Calu3 (cell line): ENCODE results near the gene RAD51C. TPM values are rescaled to one million over a fixed set of nuclear protein-coding genes. Genes with fewer than 3 reads are reported as not detected.
"Not testable (repeated sequence)": the region's sequence is repeated elsewhere in the genome, so short reads cannot be mapped to it uniquely, and the experiment has no call there.

ENCODE experiments used
- Bru-seq: library from RNA; stranded (reverse); fragments of 400-500 nt; gene quantifications from one replicate; lab custom pipeline; 2021; lab: Mats Ljungman, UMichigan
- BruChase-seq, 2 experiments: library from RNA; stranded (reverse); fragments of 400-500 nt; gene quantifications; one replicate each; lab custom pipeline; 2021; lab: Mats Ljungman, UMichigan
- BruUV-seq: library from RNA; stranded (reverse); fragments of 400-500 nt; replicated peaks from 2 replicates; lab custom pipeline; 2021; lab: Mats Ljungman, UMichigan
- CTCF ChIA-PET: fragments of 300-600 bp; sonication (Branson Sonifier 250); formaldehyde crosslinking; loops from one replicate; lab custom pipeline; 2022; ENCODE audit warnings: antibody characterized with exemption; lab: Charles Lee
- DNase-seq: peaks from one replicate; pipeline ENCODE4 v3.0.0; 2022
- H3K27ac Mint-ChIP-seq: one replicate; pipeline ENCODE4 v1.8.0; 2022; ENCODE audit warnings: mixed read lengths; ENCODE audit not compliant: unreplicated experiment
- H3K27me3 Mint-ChIP-seq: one replicate; pipeline ENCODE4 v1.8.0; 2022; ENCODE audit warnings: mixed read lengths; ENCODE audit not compliant: unreplicated experiment
- H3K36me3 Mint-ChIP-seq: one replicate; pipeline ENCODE4 v1.8.0; 2022; ENCODE audit warnings: mild to moderate bottlenecking, moderate library complexity, mixed read lengths; ENCODE audit not compliant: insufficient read depth, unreplicated experiment
- H3K4me1 Mint-ChIP-seq: one replicate; pipeline ENCODE4 v1.8.0; 2022; ENCODE audit warnings: mild to moderate bottlenecking, low read depth, mixed read lengths; ENCODE audit not compliant: unreplicated experiment
- H3K4me3 Mint-ChIP-seq: one replicate; pipeline ENCODE4 v1.8.0; 2022; ENCODE audit warnings: mild to moderate bottlenecking, low read depth, moderate library complexity, mixed read lengths; ENCODE audit not compliant: unreplicated experiment
- H3K9me3 Mint-ChIP-seq: one replicate; pipeline ENCODE4 v1.8.0; 2022; ENCODE audit warnings: low read depth, mixed read lengths; ENCODE audit not compliant: unreplicated experiment
- intact Hi-C: fragments of 100-400 bp; cut with micrococcal nuclease; formaldehyde crosslinking; loops from one replicate; pipeline ENCODE4 v1.10.0; 2022; ENCODE audit not compliant: unreplicated experiment
- long read RNA-seq: library from polyadenylated mRNA; stranded (forward); transcript quantifications from one replicate; pipeline ENCODE4 v2.0.0, GENCODE V29; 2022
- total RNA-seq: library from RNA; stranded (reverse); gene quantifications from 2 replicates; pipeline ENCODE4 v1.2.3, GENCODE V29; 2022
- TF ChIP-seq, protein P1 (sequence below): fragments of 200-600 bp; IDR thresholded peaks from one replicate; pipeline ENCODE4 v1.8.0; 2022; ENCODE audit warnings: antibody characterized with exemption; ENCODE audit not compliant: unreplicated experiment

The RAD51C gene
- 24.3 and 28.4 TPM in 2 replicates for total RNA-seq
- Bru-seq, nascent RNA, result percentile 53 among the genes with signal in this experiment
- BruChase-seq, experiment 1, labeled RNA remaining after a 6-hour chase, result percentile 57 among the genes with signal in this experiment
- percentile 56 among the genes with signal in this experiment for BruChase-seq, experiment 2, labeled RNA remaining after a 2-hour chase
- long read RNA-seq, transcript RAD51C-203 (2 exons, 567 nt), result minor isoform, 7 of 43 reads
- long read RNA-seq, transcript RAD51C-201 (9 exons, 2,591 nt), result major isoform, 17 of 43 reads
- long read RNA-seq, partial matches to known transcripts, result 1 of 43 reads
- long read RNA-seq, other reads (novel, unspliced or antisense), result 17 of 43 reads

DNA sequence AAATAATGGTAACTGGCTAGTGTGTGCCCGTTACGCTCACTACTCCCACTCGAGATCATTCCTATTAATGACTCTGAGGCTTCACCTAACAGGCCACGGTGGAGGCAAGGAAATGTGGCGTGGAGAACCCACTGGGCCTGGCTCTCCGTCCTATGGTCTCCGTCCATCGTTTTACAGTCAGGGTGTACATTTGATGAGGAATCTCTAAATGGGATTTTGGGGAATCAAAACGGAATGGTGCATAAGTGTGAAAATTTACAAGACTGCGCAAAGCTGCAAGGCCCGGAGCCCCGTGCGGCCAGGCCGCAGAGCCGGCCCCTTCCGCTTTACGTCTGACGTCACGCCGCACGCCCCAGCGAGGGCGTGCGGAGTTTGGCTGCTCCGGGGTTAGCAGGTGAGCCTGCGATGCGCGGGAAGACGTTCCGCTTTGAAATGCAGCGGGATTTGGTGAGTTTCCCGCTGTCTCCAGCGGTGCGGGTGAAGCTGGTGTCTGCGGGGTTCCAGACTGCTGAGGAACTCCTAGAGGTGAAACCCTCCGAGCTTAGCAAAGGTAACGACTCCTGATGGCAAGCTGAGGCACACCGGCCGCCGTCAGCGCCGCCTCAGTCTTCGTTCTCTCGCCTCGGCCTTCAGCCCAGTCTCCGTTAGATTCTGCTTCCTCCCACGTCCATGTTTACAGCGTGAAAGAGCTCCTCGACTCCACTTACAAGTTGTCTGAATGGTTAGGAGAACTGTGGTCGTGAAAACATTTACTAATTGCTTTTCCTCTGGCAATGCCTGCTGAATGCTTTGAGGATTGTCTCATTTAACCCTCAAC, at the start of gene RAD51C:
Gene RAD51C (plus strand): TSS at position 364 of the 817 bp plus-strand sequence. CDS start 42 bp downstream, at position 406.
- Mint-ChIP-seq H3K27ac (peak within 1 kb of the TSS; percentile 88), H3K4me1 (no peaks in the 10 kb centered on the region), H3K36me3 (peaks cover 12% of the 10 kb centered on the region), H3K27me3 (no peaks in the 10 kb centered on the region), H3K4me3 (peak within 1 kb of the TSS; percentile 86), H3K9me3 (no peaks in the 10 kb centered on the region)
- TF ChIP-seq, protein P1, sequence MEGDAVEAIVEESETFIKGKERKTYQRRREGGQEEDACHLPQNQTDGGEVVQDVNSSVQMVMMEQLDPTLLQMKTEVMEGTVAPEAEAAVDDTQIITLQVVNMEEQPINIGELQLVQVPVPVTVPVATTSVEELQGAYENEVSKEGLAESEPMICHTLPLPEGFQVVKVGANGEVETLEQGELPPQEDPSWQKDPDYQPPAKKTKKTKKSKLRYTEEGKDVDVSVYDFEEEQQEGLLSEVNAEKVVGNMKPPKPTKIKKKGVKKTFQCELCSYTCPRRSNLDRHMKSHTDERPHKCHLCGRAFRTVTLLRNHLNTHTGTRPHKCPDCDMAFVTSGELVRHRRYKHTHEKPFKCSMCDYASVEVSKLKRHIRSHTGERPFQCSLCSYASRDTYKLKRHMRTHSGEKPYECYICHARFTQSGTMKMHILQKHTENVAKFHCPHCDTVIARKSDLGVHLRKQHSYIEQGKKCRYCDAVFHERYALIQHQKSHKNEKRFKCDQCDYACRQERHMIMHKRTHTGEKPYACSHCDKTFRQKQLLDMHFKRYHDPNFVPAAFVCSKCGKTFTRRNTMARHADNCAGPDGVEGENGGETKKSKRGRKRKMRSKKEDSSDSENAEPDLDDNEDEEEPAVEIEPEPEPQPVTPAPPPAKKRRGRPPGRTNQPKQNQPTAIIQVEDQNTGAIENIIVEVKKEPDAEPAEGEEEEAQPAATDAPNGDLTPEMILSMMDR, result no peak
- TSS peak; percentile 85 for BruUV-seq
- DNase-seq, result peak; percentile 78
- intact Hi-C loops, result no loop called here
- CTCF ChIA-PET, result interaction anchor here (0.6 to 1.3 kb wide), 5 partner anchors 23 to 173 kb away, joined by 3 to 13 read pairs (median 4); no protein-coding TSS in a partner anchor

DNA sequence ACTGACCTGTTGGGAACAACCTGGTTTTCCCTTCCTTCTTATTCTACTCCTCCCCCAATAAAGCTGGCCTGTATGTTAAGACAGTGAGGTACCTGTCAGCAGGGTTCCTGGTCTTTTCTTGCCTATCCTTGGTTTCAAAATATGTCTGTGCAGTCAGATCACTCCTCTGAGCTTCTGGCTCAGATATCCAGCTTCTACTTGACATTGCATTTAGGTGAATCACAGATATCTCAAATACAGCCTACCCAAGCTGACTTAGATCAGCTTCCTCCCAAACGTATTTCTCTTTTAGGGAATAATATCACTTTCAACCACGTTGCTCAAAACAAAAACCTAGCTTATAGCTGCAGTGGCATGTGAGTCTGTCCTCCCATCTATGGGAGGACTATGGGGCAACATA, 49.3 kb upstream of the RAD51C start:
- intact Hi-C loops, result no loop called here
- Mint-ChIP-seq H3K27me3 (no peaks in the 10 kb centered on the region), H3K36me3 (no peaks in the 10 kb centered on the region), H3K9me3 (no peaks in the 10 kb centered on the region), H3K4me1 (no peaks in the 10 kb centered on the region), H3K27ac (no peak overlapping the region), H3K4me3 (no peak overlapping the region)
- DNase-seq, result no peak
- TF ChIP-seq, protein P1, result no peak
- CTCF ChIA-PET, result interaction anchor here (0.6 kb wide), 2 partner anchors 11 to 45 kb away, joined by 3 read pairs; no protein-coding TSS in a partner anchor
- BruUV-seq, result no TSS peak

DNA sequence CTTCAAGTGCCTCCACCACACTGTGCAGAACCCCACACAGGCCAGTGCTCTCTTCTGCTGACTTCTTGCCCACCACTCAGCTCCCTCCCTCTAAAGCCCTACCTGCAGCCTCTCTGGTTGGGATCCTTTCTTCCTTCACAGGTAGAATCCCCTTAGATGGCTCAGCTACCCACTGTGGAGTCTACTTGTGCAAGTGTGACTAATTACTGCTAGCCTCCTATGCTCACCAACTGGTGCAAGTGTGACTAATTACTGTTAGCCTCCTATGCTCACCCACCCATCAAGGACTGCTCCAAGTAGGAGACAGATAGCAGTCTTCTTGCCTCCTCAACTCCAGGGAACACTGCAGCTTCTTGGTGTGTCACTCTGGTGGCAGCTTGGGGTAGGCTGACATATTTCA, 44.2 kb upstream of the RAD51C start:
- no peaks in the 10 kb centered on the region for H3K27me3 Mint-ChIP-seq
- intact Hi-C loops, result no loop called here
- TF ChIP-seq, protein P1, result no peak
- no peaks in the 10 kb centered on the region for H3K36me3 Mint-ChIP-seq
- BruUV-seq, result no TSS peak
- H3K4me3 Mint-ChIP-seq, result no peak overlapping the region
- H3K9me3 Mint-ChIP-seq, result no peaks in the 10 kb centered on the region
- no peak overlapping the region for H3K27ac Mint-ChIP-seq
- DNase-seq, result no peak
- no peaks in the 10 kb centered on the region for H3K4me1 Mint-ChIP-seq
- CTCF ChIA-PET, result interaction anchor here (0.7 kb wide), 1 partner anchor 59 kb away, joined by 4 read pairs; no protein-coding TSS in a partner anchor

DNA sequence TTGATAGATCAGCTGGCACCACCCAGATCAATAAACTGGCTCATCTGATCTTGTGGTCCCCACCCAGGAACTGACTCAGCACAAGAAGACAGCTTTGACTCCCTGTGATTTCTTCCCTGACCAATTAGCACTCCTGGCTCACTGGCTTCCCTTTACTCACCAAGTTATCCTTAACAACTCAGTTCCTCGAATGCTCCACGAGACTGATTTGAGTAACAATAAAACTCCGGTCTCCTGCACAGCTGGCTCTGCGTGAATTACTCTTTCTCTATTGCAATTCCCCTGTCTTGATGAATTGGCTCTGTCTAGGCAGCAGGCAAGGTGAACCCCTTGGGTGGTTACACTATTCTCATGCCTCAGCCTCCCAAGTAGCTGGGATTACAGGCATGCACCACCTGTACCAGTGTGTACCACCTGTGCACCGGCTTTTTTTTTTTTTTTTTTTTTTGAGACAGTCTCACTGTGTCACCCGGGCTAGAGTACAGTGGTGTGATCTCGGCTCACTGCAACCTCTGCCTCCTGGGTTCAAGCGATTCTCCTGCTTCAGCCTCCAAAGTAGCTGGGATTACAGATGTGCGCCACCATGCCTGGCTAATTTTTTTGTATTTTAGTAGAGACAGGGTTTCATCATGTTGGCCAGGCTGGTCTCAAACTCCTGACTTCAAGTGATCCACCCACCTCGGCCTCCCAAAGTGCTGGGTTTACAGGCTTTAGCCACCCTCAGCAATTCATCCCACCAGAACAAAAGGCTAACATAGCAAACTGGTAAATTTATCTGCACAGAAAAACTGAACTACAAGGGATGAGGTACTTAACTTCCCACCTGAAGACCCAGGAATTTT, 34.2 kb upstream of the RAD51C start:
- peak overlapping the region; percentile 63 for H3K4me3 Mint-ChIP-seq
- H3K4me1 Mint-ChIP-seq, H3K27me3 Mint-ChIP-seq, BruUV-seq, DNase-seq, H3K9me3 Mint-ChIP-seq, intact Hi-C loops: not testable (repeated sequence)
- H3K36me3 Mint-ChIP-seq, result peaks cover 25% of the 10 kb centered on the region
- CTCF ChIA-PET, result interaction anchor here (0.7 to 0.9 kb wide), 2 partner anchors 60 to 68 kb away, joined by 3 to 4 read pairs; no protein-coding TSS in a partner anchor
- peak overlapping the region; percentile 98 for H3K27ac Mint-ChIP-seq
